Fibroblast of skin of left biceps (primary cell): ENCODE measurements around the gene CYB5D1.
"Not testable (repeated sequence)": the region's sequence is repeated elsewhere in the genome, so short reads cannot be mapped to it uniquely, and the experiment has no call there.

Experiments used
- DNase-seq, 2 experiments: peaks; one replicate each; pipeline ENCODE4 v3.0.0-alpha.2; 2013; ENCODE audit warnings: low read depth in 2 of 2

CYB5D1 gene, protein sequence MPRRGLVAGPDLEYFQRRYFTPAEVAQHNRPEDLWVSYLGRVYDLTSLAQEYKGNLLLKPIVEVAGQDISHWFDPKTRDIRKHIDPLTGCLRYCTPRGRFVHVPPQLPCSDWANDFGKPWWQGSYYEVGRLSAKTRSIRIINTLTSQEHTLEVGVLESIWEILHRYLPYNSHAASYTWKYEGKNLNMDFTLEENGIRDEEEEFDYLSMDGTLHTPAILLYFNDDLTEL

GRCh38 chr17:7857713-7858521, at the start of gene CYB5D1:
Gene CYB5D1 (plus strand): TSS chr17:7858003. CDS start chr17:7858135, 132 bp downstream.
- peak; percentile 85 to 86 for DNase-seq

- DNase-seq = no peak
Observed at GRCh38 chr17:7809086-7809790, 48.6 kb upstream of the CYB5D1 start.

DNA sequence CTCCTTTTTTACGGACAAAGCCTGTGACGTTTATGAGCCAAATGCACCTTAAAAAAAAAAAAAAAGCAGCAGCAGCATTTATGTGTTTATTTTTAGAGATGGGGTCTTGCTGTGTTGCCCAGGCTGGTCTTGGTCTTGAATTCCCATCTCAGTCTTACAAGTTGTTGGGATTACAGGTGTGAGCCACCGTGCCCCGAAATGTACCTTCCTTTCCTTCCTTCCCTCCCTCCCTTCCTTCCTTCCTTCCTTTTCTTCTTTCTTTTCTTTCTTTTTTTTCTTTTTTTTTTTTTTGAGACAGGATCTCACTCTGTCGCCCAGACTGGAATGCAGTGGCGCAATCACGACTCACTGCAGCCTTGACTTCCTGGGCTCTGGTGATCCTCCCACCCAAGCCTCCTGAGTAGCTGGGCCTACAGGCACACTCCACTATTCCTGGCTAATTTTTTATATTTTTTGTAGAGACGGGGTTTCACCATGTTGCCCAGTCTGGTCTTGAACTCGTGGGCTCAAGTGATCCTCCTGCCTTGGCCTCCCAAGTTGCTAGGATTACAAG, 47.9 kb upstream of the CYB5D1 start:
- DNase-seq = not testable (repeated sequence)

- DNase-seq = no peak
Observed at GRCh38 chr17:7811251-7811650, 46.6 kb upstream of the CYB5D1 start.

GRCh38 chr17:7814969-7815368, 42.8 kb upstream of the CYB5D1 start:
- DNase-seq = no peak

GRCh38 chr17:7816926-7817642, 40.7 kb upstream of the CYB5D1 start:
- no peak for DNase-seq

DNA sequence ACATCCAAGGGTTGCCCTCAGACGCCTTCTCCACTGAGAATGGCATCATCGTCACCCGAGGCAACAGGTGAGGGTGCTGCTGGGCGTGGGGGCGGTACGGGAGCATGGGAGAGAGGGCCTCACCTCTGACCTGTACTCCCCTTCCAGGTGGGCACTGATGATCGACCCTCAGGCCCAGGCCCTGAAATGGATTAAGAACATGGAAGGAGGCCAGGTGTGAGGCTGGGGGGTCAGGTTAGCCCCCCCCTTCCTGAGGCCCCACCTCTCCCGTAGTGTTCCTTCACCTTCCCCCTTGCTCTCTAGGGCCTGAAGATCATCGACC, 40.2 kb upstream of the CYB5D1 start:
- DNase-seq = no peak

DNA sequence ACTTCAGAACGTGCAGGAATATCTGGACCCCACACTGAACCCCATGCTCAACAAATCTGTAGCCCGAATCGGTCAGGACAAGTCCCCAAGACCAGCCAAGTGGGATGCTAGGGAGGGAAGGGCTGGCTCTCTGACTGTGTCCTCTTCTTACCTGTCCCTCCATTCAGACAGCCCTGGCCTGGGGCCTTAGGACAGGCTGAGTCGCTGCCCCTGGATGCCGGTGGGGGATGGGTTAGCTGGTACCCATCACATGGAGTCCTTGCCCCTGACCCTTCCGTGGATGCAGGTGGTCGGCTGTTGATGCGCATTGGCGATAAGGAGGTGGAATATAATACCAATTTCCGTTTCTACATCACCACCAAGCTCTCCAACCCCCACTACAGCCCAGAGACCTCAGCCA, 39.8 kb upstream of the CYB5D1 start:
- no peak for DNase-seq

DNA sequence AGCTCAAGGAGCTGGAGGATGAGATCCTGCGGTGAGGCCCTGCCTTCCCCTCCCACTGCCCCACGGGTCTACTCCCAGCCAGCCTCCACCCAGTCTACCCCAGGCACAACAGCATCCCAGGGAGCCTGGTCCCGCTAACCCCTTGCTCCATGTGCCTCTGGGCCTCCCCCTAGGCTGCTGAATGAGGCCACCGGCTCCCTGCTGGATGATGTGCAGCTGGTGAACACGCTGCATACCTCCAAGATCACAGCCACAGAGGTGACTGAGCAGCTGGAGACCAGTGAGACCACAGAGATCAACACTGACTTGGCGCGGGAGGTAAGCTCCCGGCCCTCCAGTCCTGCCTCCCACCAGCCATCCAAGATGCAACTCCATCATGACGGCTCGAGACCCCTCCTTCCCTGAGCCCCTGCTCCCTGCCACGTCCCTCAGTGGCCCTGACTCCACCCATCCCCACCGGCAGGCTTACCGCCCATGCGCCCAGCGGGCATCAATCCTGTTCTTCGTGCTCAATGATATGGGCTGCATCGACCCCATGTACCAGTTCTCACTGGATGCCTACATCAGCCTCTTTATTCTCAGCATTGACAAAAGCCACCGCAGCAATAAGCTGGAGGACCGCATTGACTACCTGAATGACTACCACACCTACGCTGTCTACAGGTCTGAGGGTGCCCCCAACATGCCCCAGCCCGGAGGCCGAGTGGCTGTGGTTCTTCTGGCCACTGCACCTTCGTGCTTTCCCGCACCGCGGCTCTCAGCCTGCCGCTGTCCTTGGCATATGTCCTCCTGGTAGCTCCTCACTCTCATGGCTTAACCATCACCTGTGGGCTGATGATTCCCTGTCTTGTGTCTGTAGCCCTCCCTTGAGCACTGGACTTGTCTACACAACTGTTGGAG, 38.8 kb upstream of the CYB5D1 start:
- no peak for DNase-seq

DNA sequence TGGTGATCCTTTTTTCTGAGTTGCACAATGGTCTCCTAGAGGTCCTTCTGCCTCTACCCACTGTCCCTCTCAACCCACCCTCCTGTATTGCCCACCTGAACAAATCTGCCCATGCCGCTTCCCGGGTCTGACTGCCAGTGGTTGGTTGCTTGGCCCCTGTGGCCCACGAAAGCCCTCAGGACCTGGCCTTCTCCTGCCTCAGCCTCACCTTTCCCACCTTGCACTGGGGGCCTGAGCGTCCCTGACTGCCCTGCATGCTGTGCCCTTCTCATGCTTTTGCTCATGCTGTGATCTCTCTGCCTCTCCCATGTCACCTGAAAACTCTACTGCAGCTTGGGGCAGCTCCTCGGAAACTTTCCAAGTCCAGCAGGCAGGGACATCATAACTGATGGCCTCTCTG, 37.6 kb upstream of the CYB5D1 start:
- DNase-seq = no peak

DNA sequence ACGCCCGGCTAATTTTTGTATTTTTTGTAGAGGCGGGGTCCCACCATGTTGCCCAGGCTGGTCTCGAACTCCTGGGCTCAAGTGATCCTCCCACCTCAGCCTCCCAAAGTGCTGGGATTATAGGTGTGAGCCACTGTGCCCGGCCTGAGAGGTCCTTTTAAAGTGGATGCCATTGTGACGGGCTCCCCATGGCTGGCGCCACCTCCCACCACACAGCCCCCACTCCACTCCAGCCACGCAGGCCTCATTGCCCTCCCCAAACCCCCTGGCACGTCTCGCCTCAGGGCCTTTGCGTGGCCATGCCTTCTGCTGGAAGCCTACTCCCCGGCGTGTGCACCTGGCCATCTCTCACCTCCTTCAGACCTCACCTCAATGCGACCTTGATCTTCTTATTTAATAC, 35.7 kb upstream of the CYB5D1 start:
- no peak for DNase-seq

- DNase-seq = no peak
Observed at GRCh38 chr17:7823581-7824001, 34.2 kb upstream of the CYB5D1 start.

DNA sequence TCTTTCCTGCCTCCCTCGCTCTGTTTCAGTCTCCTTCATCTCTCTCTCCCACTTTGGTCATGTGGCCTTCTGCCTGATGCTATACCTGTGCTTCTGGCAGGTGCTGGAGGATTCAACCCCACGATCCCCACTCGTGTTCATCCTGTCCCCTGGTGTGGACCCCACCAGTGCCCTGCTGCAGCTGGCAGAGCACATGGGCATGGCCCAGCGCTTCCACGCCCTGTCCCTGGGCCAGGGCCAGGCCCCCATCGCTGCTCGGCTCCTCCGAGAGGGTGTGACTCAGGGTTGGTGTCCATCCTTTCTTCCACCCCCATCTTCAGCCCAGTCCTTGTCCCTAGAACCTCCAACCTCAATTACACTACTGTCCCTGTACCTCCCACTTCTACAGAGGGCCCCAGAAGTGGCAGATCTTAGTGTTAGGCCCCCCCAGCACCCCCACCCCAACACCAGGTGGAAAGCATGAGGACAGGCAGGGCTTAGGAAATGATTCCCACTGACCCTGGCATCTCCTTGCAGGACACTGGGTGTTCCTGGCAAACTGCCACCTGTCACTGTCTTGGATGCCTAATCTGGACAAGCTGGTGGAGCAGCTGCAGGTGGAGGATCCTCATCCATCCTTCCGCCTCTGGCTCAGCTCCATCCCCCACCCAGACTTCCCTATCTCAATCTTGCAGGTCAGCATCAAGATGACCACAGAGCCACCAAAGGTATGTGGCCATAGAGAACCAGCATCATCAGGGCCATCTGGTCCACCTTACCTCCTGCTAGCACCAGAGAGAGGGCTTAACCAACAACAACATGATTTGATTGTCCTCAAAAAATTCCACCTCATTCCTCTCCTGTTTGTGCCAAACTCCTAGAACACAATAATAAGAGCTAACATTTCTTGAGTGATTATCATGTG, 33.5 kb upstream of the CYB5D1 start:
- DNase-seq = no peak

DNA sequence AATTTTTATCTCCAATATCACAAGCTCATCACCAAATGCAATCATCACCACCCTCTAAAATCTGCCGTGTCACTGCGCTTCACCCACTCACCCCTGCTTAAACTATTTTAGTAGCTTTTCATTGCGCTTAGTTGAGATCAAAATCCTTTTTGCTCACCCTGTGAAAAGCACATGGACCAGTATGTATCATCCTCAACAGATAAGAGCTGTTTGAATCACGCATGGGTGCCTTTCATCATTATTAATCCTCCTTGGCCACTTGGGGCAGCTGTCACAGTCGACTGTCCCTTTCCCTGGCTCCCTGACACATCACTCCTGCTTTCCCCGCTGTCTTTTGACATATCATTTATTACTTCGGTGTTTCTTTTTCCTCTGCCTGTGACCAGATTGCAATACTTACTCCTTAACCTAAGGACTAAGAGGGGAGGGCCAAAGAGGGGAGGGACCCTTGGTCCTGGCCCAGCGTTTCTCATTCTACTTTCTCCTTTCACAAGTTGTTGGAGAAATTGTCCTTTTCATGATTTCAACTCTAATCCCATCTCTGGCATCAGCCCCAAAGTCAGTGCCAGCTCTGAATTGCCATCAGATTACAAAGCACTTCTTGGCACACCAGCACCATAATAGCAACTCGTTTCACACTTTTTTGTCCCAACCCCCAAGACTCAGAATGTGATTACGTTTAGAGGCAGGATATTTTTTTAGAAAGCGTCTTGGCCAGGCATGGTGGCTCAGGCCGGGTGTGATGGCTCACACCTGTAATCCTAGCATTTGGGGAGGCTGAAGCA, 32.4 kb upstream of the CYB5D1 start:
- no peak for DNase-seq

- no peak for DNase-seq
Observed at GRCh38 chr17:7830616-7831015, 27.2 kb upstream of the CYB5D1 start.

GRCh38 chr17:7831233-7831632, 26.6 kb upstream of the CYB5D1 start:
- DNase-seq = no peak

GRCh38 chr17:7832431-7832830, 25.4 kb upstream of the CYB5D1 start:
- DNase-seq = no peak

DNA sequence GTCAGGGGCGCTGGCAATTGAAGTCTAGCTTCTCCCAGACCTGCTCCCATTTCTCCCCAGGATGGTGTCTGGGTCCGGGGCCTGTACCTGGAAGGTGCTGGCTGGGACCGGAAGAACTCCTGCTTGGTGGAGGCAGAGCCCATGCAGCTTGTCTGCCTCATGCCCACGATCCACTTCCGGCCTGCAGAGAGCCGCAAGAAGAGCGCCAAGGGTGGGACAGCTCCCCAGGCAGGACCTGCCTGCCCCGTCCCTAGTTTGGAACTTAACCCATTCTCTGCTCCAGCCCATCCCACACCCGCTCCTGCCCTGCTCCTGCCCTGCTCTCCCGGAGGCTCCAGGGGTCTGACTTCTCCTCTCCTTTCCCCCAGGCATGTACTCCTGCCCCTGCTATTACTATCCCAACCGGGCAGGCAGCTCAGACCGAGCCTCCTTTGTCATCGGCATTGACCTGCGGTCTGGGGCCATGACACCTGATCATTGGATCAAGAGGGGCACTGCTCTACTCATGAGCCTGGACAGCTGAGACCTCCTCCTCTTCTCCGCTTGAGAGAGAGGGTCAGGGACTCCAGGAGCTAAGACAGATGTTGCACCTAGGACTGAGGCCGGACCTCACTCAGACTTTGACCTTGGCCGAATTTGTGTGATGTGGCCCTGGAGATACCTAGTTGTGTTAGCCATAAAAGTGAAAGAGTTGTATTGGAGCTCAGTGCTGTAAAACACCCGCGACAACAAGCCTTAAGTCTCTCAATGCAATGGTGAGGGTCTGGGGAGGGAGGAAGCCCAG, 24.6 kb upstream of the CYB5D1 start:
- no peak for DNase-seq
